GM21447 (cell line): ENCODE results near the gene ZPR1.
"Not testable (repeated sequence)": the region's sequence is repeated elsewhere in the genome, so short reads cannot be mapped to it uniquely, and the experiment has no call there.

Experiments
- ATAC-seq: cut with Tn5 transposase; IDR thresholded peaks from one replicate; pipeline ENCODE4 v1.9.1; 2021; ENCODE audit not compliant: unreplicated experiment

Gene ZPR1, protein sequence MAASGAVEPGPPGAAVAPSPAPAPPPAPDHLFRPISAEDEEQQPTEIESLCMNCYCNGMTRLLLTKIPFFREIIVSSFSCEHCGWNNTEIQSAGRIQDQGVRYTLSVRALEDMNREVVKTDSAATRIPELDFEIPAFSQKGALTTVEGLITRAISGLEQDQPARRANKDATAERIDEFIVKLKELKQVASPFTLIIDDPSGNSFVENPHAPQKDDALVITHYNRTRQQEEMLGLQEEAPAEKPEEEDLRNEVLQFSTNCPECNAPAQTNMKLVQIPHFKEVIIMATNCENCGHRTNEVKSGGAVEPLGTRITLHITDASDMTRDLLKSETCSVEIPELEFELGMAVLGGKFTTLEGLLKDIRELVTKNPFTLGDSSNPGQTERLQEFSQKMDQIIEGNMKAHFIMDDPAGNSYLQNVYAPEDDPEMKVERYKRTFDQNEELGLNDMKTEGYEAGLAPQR

DNA sequence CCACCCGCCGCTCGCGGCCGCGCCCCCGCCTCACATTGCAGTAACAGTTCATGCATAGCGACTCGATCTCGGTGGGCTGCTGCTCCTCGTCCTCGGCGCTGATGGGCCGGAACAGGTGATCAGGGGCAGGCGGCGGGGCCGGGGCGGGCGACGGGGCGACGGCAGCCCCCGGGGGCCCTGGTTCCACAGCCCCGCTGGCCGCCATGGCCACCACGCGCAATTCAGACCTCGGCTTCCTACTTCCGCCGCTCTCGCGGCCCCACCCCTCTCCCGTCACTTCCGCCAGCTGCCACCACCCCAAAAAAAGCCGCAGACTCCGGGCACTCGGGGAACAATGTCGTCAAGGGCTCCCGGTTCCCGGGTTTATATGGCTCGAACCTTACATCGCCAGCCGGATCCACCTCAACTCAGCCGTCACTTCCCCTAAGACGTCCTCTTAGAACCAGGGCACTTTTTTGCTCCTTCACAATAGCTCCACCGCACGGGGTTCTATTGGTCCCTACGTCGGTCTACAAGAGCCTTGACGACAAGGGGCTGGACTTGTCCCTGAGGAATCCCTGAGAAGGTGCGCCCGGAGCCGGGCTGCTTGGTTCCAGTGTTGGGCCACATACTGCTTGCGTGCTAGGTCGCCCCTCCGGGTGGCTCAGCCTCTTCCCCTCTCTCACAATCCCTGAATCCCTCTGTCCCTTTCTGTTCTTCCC is at the start of gene ZPR1:
TSS of gene ZPR1 (minus strand) at position 238 of the 701 bp plus-strand sequence. CDS start at position 205, 33 bp downstream.
- ATAC-seq = peak; percentile 92

DNA sequence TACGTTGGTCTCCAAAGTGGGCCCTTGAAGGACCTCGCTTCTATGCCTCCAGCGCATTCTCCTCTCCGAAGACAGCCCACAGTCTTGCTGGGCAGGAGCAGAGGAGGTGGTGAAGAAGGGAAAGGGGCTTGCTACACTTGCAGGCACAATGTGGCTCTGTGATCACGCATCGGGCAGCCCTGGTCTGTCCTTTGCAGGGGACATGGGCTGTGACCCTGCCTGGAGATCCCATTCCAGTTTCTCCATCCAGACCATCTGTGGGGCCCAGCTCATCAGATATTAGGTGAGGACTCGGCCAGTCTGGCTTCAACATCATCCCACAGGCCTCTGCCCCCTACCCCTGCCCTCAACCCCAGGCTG is 48.8 kb upstream of the ZPR1 start:
- no peak for ATAC-seq

DNA sequence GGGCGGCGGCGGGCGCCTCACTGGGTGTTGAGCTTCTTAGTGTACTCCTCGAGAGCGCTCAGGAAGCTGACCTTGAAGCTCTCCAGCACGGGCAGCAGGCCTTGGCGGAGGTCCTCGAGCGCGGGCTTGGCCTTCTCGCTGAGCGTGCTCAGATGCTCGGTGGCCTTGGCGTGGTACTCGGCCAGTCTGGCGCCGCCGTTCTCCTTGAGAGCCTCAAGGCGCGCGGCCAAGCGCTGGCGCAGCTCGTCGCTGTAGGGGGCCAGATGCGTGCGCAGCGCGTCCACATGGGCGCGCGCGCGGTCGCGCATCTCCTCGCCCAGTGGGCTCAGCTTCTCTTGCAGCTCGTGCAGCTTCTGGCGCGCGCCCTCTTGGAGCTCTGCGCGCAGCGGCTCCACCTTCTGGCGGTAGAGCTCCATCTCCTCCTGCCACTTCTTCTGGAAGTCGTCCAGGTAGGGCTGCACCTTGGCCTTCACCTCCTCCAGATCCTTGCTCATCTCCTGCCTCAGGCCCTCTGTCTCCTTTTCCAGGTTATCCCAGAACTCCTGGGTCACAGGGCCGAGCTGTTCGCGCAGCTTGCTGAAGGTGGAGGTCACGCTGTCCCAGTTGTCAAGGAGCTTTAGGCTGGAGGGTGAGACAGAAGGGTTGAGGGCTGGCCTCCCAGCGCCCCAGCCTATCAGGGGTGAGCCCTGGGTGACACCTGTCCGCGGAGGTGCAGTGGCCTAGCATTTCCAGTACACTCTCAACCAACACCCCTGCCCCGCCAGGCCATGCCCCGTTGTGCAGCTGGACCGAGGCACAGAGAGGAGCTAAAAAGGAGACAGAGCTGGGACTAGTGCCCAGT is 48.2 kb upstream of the ZPR1 start:
- ATAC-seq = peak; percentile 80

DNA sequence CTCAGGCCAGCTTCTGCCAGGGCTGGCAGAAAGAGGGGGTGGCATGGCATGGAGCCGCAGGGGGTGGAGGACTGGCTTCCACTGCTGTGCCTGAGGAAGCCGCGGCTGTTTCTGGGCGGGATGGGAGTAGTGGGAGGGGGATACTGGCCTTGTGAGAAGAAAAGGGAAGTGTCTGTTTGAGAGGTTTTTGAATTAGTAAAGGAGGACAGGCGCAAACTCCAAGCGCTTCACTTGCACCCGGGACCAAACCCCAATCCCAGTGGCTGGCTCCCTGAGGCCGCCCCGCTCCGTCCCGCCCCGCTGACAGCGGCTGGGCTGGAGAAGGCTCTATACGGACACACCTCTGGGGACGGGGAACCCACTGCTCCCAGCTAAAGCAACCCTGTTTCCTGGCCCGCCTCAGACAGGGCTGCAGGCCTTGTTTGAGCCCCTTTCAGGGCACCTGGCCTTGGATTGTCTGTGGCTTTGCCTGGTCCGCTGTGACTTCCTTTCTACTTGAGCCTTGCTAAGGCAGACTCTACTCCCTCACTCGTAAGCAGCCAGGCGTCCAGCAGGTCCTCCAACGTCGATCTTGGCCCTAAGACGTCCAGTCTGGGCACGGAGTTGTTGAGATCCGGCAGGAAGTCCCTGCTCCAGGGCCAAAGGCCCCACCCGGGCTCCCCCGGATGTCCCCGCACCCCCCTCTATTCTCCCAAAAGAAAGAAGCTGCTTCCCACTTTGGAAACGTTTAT is 47.4 kb upstream of the ZPR1 start:
- ATAC-seq = peak; percentile 32

DNA sequence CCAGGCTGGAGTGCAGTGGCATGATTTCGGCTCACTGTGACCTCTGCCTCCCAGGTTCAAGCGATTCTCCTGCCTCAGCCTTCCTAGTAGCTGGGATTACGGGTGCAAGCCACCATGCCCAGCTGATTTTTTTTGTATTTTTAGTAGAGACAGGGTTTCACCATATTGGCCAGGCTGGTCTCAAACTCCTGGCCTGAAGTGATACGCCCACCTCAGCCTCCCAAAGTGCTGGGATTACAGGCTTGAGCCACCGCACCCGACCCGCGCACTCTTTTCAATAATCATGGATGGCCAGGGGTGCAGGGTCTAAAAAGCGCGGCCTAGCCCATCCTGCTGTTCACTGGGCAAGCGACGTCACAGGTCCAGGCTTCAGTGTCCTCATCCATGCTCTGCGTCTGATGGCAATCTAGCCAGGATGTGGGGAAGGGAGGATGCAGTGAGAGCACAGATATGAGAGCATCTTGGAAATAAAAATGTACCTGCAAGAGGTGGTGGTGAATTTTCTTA is 46.8 kb upstream of the ZPR1 start:
- ATAC-seq = not testable (repeated sequence)

DNA sequence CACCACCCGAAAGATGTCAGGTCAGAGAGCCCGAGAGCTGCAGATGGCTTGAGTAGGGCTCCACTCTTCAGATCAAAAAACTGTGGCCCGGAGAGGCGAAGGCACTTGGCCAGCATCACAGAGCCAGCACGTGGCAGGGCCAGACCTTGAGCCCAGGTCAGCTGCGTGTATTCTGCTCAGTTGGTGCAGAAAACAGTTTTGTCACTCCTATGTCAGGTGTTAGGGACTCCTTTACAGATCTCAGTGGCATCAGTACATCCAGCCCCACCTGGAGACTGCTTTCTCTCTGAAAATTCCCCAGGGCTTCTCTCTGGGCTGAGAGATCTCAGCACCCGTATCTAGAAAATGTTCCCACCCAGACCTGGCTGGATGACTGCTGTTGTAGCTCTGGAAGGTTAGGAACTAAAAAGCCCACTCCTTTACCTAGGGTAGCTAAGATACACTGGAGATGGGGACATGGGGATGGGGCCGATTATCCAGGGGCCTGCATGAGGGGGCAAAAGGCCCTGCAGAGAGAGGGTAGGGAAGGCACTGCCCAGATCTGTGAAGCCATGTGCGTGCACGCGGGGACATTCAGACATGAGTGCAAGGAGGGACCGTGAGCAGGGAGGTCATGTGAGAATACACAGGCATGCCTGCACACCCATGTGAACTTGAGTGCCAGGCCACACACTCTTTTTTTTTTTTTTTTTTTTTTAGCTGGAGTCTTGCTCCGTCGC is 46.2 kb upstream of the ZPR1 start:
- no peak for ATAC-seq

DNA sequence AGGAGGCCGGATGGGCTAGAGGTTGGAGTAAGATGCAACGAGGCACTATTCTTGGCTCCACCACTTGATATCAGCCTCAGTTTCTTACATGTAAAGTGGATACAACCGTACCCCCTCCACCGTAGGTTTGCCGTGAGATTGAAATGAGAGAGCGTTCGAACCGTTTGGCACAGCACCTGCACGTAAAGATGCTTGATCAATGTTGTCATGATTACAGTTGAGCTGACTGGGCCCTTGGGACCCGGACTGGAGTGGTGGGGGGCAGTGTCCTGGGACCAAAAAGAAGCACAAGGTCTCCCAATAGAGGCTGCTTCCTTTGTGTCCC is 45.6 kb upstream of the ZPR1 start:
- ATAC-seq = no peak

DNA sequence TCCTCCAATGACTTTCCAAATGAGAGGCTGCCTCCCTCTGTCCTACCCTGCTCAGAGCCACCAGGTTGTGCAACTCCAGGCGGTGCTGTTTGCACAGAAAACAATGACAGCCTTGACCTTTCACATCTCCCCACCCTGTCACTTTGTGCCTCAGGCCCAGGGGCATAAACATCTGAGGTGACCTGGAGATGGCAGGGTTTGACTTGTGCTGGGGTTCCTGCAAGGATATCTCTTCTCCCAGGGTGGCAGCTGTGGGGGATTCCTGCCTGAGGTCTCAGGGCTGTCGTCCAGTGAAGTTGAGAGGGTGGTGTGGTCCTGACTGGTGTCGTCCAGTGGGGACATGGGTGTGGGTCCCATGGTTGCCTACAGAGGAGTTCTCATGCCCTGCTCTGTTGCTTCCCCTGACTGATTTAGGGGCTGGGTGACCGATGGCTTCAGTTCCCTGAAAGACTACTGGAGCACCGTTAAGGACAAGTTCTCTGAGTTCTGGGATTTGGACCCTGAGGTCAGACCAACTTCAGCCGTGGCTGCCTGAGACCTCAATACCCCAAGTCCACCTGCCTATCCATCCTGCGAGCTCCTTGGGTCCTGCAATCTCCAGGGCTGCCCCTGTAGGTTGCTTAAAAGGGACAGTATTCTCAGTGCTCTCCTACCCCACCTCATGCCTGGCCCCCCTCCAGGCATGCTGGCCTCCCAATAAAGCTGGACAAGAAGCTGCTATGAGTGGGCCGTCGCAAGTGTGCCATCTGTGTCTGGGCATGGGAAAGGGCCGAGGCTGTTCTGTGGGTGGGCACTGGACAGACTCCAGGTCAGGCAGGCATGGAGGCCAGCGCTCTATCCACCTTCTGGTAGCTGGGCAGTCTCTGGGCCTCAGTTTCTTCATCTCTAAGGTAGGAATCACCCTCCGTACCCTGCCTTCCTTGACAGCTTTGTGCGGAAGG is 44.8 kb upstream of the ZPR1 start:
- no peak for ATAC-seq

DNA sequence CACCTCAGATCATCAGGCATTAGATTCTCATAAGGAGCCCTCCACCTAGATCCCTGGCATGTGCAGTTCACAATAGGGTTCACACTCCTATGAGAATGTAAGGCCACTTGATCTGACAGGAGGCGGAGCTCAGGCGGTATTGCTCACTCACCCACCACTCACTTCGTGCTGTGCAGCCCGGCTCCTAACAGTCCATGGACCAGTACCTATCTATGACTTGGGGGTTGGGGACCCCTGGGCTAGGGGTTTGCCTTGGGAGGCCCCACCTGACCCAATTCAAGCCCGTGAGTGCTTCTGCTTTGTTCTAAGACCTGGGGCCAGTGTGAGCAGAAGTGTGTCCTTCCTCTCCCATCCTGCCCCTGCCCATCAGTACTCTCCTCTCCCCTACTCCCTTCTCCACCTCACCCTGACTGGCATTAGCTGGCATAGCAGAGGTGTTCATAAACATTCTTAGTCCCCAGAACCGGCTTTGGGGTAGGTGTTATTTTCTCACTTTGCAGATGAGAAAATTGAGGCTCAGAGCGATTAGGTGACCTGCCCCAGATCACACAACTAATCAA is 44.0 kb upstream of the ZPR1 start:
- ATAC-seq = no peak

DNA sequence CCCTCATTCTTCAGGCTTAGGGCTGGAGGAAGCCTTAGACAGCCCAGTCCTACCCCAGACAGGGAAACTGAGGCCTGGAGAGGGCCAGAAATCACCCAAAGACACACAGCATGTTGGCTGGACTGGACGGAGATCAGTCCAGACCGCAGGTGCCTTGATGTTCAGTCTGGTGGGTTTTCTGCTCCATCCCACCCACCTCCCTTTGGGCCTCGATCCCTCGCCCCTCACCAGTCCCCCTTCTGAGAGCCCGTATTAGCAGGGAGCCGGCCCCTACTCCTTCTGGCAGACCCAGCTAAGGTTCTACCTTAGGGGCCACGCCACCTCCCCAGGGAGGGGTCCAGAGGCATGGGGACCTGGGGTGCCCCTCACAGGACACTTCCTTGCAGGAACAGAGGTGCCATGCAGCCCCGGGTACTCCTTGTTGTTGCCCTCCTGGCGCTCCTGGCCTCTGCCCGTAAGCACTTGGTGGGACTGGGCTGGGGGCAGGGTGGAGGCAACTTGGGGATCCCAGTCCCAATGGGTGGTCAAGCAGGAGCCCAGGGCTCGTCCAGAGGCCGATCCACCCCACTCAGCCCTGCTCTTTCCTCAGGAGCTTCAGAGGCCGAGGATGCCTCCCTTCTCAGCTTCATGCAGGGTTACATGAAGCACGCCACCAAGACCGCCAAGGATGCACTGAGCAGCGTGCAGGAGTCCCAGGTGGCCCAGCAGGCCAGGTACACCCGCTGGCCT is 42.5 kb upstream of the ZPR1 start:
- no peak for ATAC-seq

DNA sequence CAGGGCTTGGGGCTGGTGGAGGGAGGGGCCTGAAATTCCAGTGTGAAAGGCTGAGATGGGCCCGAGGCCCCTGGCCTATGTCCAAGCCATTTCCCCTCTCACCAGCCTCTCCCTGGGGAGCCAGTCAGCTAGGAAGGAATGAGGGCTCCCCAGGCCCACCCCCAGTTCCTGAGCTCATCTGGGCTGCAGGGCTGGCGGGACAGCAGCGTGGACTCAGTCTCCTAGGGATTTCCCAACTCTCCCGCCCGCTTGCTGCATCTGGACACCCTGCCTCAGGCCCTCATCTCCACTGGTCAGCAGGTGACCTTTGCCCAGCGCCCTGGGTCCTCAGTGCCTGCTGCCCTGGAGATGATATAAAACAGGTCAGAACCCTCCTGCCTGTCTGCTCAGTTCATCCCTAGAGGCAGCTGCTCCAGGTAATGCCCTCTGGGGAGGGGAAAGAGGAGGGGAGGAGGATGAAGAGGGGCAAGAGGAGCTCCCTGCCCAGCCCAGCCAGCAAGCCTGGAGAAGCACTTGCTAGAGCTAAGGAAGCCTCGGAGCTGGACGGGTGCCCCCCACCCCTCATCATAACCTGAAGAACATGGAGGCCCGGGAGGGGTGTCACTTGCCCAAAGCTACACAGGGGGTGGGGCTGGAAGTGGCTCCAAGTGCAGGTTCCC is 41.8 kb upstream of the ZPR1 start, which contains the start of gene APOC3:
TSS of gene APOC3 (plus strand) at position 383 of the 659 bp plus-strand sequence. CDS start 676 bp downstream, outside the sequence.
- ATAC-seq = no peak

DNA sequence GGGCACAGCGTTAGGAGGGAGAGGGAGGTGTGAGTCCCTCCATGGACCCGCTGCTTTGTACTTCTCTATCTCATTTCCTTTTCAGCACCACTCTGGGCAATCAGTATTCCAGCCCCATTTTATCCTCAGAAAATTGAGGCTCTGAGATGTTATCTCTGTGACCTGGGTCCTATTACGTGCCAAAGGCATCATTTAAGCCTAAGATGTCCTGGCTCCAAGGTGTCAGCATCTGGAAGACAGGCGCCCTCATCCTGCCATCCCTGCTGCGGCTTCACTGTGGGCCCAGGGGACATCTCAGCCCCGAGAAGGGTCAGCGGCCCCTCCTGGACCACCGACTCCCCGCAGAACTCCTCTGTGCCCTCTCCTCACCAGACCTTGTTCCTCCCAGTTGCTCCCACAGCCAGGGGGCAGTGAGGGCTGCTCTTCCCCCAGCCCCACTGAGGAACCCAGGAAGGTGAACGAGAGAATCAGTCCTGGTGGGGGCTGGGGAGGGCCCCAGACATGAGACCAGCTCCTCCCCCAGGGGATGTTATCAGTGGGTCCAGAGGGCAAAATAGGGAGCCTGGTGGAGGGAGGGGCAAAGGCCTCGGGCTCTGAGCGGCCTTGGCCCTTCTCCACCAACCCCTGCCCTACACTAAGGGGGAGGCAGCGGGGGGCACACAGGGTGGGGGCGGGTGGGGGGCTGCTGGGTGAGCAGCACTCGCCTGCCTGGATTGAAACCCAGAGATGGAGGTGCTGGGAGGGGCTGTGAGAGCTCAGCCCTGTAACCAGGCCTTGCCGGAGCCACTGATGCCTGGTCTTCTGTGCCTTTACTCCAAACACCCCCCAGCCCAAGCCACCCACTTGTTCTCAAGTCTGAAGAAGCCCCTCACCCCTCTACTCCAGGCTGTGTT is 41.1 kb upstream of the ZPR1 start:
- no peak for ATAC-seq

DNA sequence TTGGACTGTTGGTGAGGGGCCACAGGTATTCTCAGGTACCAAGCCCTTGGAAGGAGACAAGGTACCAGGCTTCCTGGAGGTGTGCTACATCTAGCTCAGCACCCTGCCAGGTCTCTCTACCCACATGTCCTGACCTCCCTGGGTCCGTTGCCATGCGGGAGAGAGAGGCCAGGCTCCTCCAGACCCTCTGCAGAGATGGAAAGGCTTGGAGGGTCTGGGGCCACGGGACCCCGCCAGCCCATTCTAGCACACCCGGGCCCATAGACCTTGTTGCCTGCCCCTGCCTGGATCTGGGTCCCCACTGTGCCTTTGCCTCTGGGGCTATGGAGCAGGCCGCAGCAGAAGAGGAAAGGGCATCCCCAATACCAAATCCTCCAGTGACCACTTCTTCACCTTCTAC is 39.6 kb upstream of the ZPR1 start:
- no peak for ATAC-seq

DNA sequence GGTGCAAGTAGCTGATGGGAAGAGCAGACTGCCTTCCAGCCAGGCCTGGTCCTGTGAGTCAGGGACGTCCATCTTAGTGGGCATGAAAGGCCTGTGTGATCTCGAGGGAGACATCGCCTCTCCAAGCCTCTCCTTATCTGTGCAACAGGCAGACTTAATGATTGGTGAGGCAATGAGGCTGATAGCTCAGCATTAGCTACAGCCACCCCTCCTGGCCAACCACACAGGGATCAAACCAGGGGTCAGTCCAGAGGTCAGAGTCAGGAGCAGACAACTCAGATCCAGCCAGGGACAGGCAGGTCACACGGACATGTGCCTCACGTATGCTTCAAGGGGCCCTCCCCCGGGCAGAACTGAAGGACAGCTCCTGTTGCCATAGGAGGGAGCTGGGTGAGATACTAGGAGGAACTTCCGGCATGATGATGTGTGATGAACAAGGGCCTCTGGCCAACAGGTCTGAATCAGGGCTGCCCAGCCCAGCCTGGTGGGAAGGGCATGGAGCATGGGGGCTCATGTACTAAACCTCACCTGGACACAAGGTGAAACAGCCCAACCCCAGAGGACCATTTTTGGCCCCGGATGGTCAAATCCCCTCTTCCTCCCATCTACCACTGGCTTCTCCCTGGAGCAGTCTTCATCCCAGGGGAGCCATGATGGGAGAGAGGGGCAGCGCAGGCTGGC is 39.1 kb upstream of the ZPR1 start:
- no peak for ATAC-seq

DNA sequence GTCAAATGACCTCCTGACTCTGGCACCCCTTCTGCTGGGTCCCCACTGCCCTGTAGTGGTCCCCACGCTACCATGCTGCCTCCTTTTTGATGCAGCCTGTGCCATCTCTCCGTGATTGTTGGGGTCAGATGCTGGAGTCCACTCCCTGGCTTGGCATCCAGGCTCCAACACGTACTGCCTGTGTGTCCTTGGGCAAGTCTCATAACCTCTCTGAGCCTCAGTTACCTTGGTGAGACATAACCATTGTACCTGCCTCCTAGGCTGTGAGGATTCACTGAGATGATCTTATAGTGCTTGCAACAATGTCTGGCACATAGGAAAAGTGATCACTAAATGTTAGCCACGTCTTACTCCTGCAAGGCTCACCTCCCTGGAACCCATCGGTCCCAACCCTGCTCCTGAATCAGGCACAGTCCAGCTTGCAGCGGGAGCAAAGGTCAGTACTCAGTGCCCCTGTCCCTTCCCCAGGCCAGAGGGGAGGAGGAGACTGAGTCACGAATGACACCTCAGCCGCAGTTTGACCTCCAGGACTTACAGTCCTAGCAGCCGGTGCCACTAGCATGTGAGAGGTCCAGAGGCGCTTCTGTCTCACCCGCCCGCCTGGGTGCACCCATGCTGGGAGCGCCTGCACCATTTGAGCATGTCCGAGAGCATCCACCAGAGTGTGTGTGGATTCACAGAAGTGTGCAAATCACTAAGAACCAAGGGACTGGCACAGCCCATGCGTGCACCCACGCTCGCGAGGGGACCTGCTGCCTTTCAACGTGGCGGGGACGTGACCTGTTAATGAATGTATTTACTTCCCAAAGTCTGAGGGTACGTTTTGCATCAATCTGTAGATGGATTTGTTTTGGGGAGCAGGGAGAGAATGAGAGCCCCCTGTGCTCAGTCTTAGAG is 38.3 kb upstream of the ZPR1 start:
- no peak for ATAC-seq
